Upper lobe of left lung (tissue), 6 donors: ENCODE results near the gene AXIN2. TPM values are rescaled to one million over a fixed set of nuclear protein-coding genes. Genes with fewer than 3 reads are reported as not detected.

Experiments used
- ATAC-seq, 2 donors: fragments of 200-7000 bp; cut with Tn5 transposase; one replicate each; pipeline ENCODE4 v1.9.1; 2022; ENCODE audit warnings: mild to moderate bottlenecking in 2 of 2, moderate library complexity in 2 of 2; ENCODE audit not compliant: low FRiP score in 2 of 2
- DNase-seq, 2 donors: peaks; one replicate each; pipeline ENCODE4 v3.0.0-alpha.2; 2019 to 2020
- H3K27ac ChIP-seq, 4 donors: fragments of 200-600 bp; sonication (generic); one replicate each; pipeline ENCODE4 v1.5.1; 2016 to 2019
- H3K27me3 ChIP-seq, 4 donors: fragments of 200-600 bp; sonication (generic); one replicate each; pipeline ENCODE4 v1.5.1; 2017 to 2019
- H3K36me3 ChIP-seq, 4 donors: fragments of 200-600 bp; sonication (generic); one replicate each; pipeline ENCODE4 v1.5.1; 2016 to 2019
- H3K4me1 ChIP-seq, 4 donors: fragments of 200-600 bp; sonication (generic); one replicate each; pipeline ENCODE4 v1.5.1; 2018 to 2019
- H3K4me3 ChIP-seq, 4 donors: fragments of 200-600 bp; sonication (generic); one replicate each; pipeline ENCODE4 v1.5.1; 2017 to 2019; ENCODE audit warnings: mild to moderate bottlenecking in 2 of 4, moderate library complexity in 1 of 4
- H3K9me3 ChIP-seq, 4 donors: fragments of 200-600 bp; sonication (generic); one replicate each; pipeline ENCODE4 v1.5.1; 2018 to 2019
- EP300 ChIP-seq, 4 donors: sonication (generic); formaldehyde crosslinking; IDR thresholded peaks; one replicate each; pipeline ENCODE4 v1.5.1; 2017; ENCODE audit warnings: antibody characterized with exemption in 4 of 4, control low read depth in 2 of 4
- POLR2A ChIP-seq, 4 donors: fragments of 450-650 bp; IDR thresholded peaks; one replicate each; pipeline ENCODE4 v1.5.1; 2016 to 2017; ENCODE audit warnings: antibody characterized with exemption in 4 of 4, mild to moderate bottlenecking in 2 of 4
- POLR2AphosphoS5 ChIP-seq, 2 donors: sonication (generic); formaldehyde crosslinking; IDR thresholded peaks; one replicate each; pipeline ENCODE4 v1.5.1; 2017; ENCODE audit warnings: antibody characterized with exemption in 2 of 2
- WGBS, 2 donors: methylation state at CpG; one replicate each; pipeline ENCODE4 v1.1.5; 2017 to 2018; 5-methylcytosine and 5-hydroxymethylcytosine counted together
- total RNA-seq, 6 donors: library from RNA; depleted of rRNA in 4 of 6; stranded (reverse); fragments of >200 nt in 4 of 6; gene quantifications; one replicate each; pipeline versions ENCODE4 v1.1.0 to v1.2.1, GENCODE V29; 2016 to 2021
- TF ChIP-seq, protein P1 (sequence below), 6 experiments: fragments of 450-650 bp in 4 of 6; fragments of 200-600 bp in 2 of 6; sonication (generic) in 2 of 6; IDR thresholded peaks; one replicate each; pipeline ENCODE4 v1.5.1; 2016 to 2019; ENCODE audit warnings: antibody characterized with exemption in 6 of 6
- donor health status: DM: no; HTN: no; CAD: no; lungs with moderate emphysema.
- donor health status: DM: no; HTN: yes; CAD: no; lungs with severe emphysema.

AXIN2 gene
- total RNA-seq, 6 donors from 2014 or later: 48.0 to 135 (median 68.9) TPM

GRCh38 chr17:65595071-65595656 is 33.7 kb upstream of the AXIN2 start:
- no peak overlapping the region for H3K4me3 ChIP-seq
- no peaks in the 10 kb centered on the region for H3K36me3 ChIP-seq
- peaks cover 0 to 14% (median 5%) of the 10 kb centered on the region in 4 donors for H3K4me1 ChIP-seq
- ATAC-seq (no peak), DNase-seq (no peak)
- H3K27me3 ChIP-seq: no peaks in the 10 kb centered on the region
- no peaks in the 10 kb centered on the region for H3K9me3 ChIP-seq
- no peak overlapping the region for H3K27ac ChIP-seq
- TF ChIP-seq POLR2AphosphoS5 (IDR thresholded peaks at IDR 0.05) (no peak), POLR2A (IDR thresholded peaks at IDR 0.05) (no peak), EP300 (IDR thresholded peaks at IDR 0.05) (no peak)
- TF ChIP-seq, protein P1, sequence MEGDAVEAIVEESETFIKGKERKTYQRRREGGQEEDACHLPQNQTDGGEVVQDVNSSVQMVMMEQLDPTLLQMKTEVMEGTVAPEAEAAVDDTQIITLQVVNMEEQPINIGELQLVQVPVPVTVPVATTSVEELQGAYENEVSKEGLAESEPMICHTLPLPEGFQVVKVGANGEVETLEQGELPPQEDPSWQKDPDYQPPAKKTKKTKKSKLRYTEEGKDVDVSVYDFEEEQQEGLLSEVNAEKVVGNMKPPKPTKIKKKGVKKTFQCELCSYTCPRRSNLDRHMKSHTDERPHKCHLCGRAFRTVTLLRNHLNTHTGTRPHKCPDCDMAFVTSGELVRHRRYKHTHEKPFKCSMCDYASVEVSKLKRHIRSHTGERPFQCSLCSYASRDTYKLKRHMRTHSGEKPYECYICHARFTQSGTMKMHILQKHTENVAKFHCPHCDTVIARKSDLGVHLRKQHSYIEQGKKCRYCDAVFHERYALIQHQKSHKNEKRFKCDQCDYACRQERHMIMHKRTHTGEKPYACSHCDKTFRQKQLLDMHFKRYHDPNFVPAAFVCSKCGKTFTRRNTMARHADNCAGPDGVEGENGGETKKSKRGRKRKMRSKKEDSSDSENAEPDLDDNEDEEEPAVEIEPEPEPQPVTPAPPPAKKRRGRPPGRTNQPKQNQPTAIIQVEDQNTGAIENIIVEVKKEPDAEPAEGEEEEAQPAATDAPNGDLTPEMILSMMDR (IDR thresholded peaks at IDR 0.05): no peak
- 53 to 64% methylated on average over 4 of the region's 4 CpGs for WGBS, 2 donors

DNA sequence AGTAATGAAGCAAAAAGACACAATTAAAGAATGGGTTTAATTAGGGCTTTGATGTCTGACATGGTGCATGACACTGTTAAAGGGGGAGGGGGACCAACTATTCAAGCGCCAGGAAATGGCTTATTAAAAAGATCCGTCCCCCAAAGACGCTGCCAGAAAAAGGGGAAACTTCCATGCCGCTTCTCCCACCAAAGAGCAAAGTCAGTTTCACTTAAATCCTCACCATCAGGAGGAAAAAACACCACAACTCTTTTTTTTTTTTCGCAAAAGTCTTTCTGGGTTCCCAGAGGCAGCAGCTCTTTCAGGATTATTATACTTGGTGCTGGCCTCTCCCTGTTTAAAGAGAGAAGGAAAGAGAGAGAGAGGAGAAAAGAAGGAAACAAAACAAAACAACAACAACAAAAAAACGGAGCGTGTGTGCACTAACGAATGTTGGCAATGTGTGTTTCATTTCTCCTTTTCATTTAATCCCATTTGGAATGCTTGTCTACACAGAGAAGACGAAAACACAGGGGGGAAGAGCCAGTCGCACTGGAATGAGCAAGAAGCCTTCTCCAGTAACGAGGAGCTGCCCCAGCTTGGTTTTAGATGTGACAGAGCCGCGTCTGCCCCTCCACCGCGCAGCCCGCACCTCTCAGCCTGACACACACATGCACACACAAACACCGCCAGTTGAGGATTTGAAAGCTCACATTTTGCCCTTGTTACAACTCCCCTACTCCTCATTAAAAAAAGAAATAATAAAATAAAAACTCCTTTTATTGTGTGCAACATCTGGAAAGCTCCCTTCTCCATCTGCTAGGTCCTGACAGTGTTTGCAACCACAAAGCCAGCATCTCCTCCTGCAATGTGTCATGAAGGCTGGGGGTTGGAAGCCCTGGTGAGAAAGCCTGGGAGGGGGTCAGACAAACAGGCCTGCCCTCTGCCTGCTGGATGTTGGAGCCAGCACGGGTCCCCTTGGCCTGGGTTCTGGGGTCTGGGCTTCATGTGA is 32.7 kb upstream of the AXIN2 start:
- Histone ChIP-seq H3K9me3 (no peaks in the 10 kb centered on the region), H3K4me1 (peaks cover 0 to 14% (median 6%) of the 10 kb centered on the region in 4 donors), H3K4me3 (peak overlapping the region in 1 of 4 donors; percentile 17), H3K36me3 (no peaks in the 10 kb centered on the region), H3K27me3 (no peaks in the 10 kb centered on the region), H3K27ac (peak overlapping the region in 1 of 4 donors; percentile 1)
- no peak for ATAC-seq
- DNase-seq: peak in 1 of 2 donors; percentile 62
- 32 to 40% methylated on average over 17 to 18 of the region's 18 CpGs for WGBS, 2 donors
- TF ChIP-seq POLR2A (IDR thresholded peaks at IDR 0.05) (no peak), EP300 (IDR thresholded peaks at IDR 0.05) (no peak), POLR2AphosphoS5 (IDR thresholded peaks at IDR 0.05) (no peak)
- TF ChIP-seq, protein P1 (IDR thresholded peaks at IDR 0.05): no peak

DNA sequence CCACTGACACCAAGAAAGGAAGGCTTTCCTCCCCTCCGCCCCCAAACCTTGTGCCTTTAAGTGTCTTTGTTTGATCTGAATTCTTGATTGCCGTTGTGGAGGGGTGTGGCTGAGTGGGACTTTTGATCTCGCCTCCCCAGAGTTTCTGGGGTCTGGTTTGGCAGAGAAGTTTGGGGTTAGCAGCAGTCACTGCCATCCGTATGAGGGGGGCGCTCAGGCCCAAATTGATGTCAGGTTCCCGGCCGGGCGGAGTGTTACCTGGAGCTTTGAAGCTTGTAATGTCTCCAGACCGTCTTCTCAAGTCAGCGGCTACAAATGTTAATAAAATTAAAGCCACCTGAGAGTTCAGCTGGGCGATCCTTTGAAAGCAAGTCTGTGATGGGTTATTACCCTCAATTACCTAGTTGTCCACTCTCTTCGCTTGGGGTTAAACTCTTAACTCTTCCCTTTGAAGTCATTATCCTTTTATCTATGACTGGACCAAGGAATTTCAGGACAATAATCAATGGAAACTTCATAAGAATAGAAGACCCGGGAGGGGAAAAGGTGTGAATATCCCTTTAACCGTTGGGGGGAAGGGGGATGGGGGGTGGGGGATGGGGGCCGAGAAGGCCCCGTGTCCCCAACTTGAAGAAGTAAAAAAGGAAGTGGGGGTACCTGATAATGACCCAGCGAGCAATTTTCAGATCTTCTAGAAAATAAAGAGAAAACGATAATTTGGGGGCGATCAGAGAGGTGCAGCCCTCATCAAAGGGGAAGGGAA is 31.8 kb upstream of the AXIN2 start:
- Histone ChIP-seq H3K27me3 (no peaks in the 10 kb centered on the region), H3K4me3 (no peak overlapping the region), H3K4me1 (peaks cover 7 to 21% (median 13%) of the 10 kb centered on the region in 4 donors), H3K9me3 (no peaks in the 10 kb centered on the region), H3K27ac (no peak overlapping the region), H3K36me3 (no peaks in the 10 kb centered on the region)
- TF ChIP-seq POLR2AphosphoS5 (IDR thresholded peaks at IDR 0.05) (no peak), POLR2A (IDR thresholded peaks at IDR 0.05) (no peak), EP300 (IDR thresholded peaks at IDR 0.05) (no peak)
- TF ChIP-seq, protein P1 (IDR thresholded peaks at IDR 0.05): no peak
- WGBS, 2 donors: 73 to 74% methylated on average over 19 of the region's 19 CpGs
- DNase-seq (no peak), ATAC-seq (no peak)

DNA sequence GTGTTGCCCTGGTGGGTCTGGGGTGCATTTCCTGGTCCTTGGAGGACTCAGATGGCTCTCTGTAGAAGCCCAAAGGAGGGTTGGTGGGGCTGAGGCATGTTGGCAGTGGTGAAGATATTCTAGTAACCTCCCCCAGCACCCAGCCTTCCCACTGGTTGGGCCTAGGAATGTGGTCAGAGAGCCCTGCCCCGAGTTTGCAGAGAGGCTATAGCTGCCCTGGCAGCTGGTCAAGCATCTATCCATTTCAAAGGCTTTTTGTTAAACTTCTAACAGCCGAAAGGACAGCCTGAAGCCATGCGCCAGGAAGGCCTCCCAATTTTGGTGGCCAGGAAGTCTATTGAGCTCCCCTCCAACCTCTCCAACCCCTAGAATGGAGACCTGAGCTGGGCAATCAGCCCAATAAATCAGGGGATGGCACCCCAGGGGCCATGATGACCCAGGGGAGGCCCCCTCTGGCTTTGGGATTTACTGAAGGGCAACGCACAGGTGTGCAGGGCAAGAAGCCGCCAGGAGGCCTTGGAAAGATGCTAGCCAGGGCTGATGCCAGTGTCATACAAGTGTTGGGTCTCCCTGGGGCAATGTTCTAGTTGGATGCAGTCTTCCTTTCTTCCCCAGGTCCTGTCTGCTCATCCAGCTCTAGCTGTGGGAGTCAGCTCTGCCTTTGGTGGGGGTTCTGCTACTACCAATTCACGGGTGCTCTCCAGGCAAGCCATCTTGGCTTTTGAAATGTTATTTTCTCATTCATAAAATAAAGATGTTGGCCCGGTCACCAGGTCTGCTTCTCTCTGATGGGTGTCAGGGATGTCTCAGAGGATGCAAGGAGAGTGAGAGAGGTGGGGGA is 30.9 kb upstream of the AXIN2 start:
- no peaks in the 10 kb centered on the region for H3K27me3 ChIP-seq
- H3K9me3 ChIP-seq: no peaks in the 10 kb centered on the region
- TF ChIP-seq POLR2AphosphoS5 (IDR thresholded peaks at IDR 0.05) (no peak), EP300 (IDR thresholded peaks at IDR 0.05) (no peak), POLR2A (IDR thresholded peaks at IDR 0.05) (no peak)
- TF ChIP-seq, protein P1 (IDR thresholded peaks at IDR 0.05): no peak
- no peak overlapping the region for H3K4me3 ChIP-seq
- no peak for ATAC-seq
- H3K27ac ChIP-seq: no peak overlapping the region
- no peaks in the 10 kb centered on the region for H3K36me3 ChIP-seq
- DNase-seq: no peak
- H3K4me1 ChIP-seq: peaks cover 13 to 29% (median 21%) of the 10 kb centered on the region in 4 donors
- 85 to 86% methylated on average over 7 of the region's 7 CpGs for WGBS, 2 donors
